Activated gamma-delta T cell treated with anti-CD3 and anti-CD28 coated beads, Interleukin-2, amount 50 U/mL, for 16 hours (primary cell): ENCODE results near the gene PLEKHA1.

ENCODE experiments used
- DNase-seq: peaks from one replicate; pipeline ENCODE4 v3.0.0-alpha.2; 2020; ENCODE audit warnings: low read depth

The PLEKHA1 gene

DNA sequence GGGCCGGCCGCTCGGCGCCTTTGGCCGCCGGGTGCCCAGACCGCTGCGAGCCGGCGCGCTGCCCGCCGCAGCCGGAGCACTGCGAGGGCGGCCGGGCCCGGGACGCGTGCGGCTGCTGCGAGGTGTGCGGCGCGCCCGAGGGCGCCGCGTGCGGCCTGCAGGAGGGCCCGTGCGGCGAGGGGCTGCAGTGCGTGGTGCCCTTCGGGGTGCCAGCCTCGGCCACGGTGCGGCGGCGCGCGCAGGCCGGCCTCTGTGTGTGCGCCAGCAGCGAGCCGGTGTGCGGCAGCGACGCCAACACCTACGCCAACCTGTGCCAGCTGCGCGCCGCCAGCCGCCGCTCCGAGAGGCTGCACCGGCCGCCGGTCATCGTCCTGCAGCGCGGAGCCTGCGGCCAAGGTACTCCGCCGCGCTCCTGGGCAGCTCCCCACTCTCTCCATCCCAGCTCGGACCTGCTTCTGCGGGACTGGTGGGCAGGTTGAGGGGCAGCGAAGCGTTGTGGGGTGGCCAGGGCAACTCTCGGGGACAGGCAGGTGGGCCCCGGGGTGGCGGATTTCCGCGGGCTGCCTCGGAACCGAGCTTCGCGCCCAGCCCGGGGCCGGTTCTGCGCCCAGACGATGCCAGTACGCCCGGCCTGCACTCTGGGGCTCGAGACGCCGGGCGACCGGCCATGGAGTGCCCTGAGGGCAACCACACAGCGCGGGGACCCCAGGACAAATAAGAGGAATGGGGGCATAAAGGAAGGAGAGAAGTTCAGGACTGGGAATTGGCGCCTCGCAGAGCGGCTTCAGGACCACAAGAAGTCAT lies 87.4 kb downstream of the PLEKHA1 start:
- DNase-seq, result no peak

DNA sequence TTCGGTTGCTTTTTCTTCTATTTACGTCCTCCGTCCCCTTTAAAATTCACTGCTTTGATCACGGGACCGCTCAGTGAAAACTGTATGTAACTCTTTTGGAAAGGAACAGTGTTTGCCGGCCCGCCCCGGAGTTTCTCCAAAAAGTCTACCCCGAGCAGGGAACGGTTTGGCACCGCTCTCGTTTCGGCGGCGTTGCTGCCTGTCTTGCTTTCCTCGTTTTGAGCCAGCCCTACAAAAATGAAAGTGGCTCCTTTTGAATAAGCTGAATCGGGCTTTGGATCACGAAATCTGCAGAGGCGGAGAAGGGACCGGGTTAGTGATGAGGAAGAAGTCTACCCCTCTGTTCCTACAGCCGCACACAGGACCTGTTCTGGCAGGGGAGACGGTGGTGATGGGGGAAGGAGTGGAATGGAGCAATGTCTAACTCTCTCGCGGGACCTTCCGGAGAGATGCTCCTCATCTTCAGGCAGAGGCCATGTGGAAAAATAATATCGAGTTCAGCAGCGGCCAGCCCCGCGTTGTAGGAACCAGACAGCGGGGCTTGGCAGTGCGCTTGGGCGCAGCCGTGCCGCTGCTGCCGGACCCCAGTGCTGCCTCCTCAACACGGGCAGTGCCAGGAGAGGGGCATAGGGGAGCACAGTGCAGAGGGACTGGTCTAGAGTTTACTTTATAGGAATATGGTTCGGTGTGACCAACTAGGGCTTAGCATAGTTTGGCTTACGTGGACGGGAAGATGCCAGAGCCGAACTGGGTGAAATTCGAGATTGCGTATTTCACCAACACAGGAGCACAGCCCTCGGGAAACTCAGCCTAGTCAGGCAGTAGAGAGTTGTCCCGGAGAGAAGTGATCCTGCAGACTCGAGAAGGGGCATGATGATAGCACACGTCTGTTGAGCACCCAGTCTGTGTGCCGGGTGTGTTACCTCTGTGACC lies 88.3 kb downstream of the PLEKHA1 start:
- DNase-seq, result no peak

DNA sequence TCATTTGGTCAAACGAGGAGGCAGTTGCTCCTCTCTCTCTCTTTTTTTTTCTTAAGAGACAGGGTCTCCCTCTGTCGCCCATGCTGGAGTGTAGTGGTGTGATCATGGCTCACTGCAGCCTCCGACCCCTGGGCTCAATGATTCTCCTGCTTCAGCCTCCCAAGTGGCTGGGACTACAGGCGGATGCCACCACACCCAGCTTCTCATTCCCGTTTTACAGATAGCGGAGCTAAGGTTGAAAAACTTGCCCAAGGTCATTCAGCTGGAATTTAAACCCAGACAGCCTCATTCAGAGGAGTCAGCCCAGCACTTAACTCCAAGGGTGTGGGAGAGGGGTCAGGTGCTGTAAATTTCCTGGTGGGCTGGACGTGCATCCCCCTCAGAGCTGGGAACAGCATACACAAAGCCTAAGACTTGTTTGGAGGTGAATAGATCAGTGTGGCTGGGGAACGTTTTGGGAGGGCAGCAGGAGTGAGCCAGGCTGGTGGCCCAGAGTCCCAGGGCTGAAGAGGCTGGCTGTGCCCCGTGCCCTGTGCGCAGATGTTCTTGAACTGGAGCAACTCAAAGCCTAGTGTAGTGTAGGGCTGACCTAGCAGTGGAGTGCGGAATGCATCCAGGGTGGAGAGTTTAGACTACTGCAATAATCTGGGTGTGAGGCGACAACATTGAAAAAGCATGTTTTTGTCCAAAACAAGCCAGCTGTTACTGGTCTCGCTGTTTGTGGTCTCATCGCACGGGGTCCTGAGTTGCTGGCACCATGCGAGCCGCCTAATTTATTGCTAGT lies 89.2 kb downstream of the PLEKHA1 start:
- DNase-seq, result no peak

DNA sequence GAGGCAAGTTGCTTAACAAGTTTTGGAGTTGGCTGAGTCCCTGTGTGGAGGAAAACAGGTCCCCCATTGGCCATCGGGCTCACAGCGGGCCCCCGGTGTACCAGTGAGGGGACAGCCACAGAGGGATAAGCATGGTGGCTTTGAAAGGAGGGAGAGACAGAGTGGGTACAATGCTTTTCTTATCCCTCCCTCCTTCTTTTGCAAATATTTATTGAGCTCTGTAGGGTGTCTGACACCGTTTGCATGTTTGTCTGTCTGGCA lies 89.7 kb downstream of the PLEKHA1 start:
- no peak for DNase-seq

DNA sequence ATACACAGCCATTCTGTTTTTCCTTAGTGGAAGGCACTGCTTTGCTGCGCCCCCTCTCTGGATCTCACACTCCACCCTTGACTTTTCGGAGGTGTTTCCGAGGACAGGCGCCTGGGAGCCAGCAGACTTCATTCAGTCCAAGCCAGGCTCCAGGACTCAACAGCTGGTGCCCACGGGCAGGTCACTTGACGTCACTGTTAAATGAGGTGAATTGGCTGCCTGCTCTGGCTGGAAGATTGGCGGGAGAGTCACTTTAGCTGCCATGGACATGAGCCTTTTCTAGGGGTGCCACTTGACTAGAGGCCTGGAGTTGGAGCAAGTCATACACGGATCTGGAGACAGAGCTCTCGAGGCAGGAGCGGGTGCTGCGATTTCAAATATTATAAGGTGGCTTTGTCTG lies 90.1 kb downstream of the PLEKHA1 start:
- DNase-seq, result no peak

DNA sequence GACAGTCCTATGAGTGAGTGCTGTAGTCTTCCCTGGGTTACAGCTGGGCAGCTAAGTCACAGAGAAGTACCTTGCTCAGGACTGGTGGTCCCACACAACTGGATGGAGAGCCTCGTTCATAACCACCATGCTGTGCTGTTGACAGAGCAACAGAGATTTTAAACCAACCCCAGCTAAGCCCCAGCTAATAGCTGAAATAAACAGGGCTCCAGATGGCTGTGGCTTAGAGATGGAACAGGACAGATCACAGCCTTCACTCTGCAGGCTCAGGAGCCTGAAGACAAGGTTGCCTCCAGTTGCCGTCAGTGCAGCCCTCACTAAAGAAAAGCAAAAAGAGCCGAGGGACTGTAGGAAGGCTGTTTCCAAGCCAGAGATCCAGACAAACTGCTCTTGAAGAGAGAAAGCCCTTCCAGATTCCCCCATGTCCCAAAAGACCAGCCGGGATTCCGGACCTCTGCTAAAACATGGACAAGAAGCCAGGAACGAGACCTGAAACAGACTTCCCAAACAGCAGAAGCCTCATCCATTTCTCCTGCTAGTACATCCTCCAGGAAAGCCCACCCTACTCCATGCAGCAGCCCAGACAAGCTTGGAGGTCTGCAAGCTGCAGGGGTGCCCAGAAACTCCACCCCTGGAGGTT lies 91.0 kb downstream of the PLEKHA1 start:
- DNase-seq, result no peak

DNA sequence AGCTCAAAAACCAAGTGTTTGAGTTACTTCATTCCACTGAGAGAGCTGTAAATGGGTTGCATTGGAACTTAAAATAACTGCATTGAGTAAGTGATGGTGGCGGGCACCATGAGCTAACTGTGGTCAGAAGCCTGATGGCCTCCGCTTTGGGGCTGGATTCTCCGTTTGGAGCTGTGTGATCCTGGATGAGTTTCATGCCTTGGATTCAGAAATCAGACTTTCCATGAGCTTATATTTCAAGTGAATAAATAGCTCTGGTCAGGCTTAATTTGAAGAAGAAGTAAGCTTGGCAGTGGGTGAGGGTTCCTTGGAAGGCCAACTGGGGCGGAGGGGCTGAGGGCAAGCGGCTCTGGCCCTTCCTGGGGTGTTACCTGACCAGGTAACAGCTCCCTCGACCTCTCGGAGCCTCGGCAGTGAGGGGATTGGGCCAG lies 92.5 kb downstream of the PLEKHA1 start:
- no peak for DNase-seq

DNA sequence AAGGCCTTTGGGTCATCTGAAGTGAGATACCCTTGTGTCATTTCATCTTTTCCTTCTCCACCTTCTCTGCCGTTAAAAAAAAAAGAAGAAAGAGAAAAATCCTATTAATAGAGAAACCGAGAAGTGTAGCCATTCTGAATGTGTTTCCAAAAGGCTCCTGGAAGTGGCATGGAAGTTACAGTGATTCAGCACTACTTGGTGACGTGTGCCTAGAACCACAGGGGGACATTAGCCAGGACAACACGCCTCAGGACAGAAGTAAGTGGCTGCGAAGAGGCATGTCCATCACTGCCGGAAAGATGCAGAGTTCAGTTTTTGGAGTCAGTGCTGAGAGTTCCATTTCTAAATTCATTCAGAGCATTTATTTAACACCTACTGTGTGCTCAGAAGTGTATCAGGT lies 93.2 kb downstream of the PLEKHA1 start:
- no peak for DNase-seq

DNA sequence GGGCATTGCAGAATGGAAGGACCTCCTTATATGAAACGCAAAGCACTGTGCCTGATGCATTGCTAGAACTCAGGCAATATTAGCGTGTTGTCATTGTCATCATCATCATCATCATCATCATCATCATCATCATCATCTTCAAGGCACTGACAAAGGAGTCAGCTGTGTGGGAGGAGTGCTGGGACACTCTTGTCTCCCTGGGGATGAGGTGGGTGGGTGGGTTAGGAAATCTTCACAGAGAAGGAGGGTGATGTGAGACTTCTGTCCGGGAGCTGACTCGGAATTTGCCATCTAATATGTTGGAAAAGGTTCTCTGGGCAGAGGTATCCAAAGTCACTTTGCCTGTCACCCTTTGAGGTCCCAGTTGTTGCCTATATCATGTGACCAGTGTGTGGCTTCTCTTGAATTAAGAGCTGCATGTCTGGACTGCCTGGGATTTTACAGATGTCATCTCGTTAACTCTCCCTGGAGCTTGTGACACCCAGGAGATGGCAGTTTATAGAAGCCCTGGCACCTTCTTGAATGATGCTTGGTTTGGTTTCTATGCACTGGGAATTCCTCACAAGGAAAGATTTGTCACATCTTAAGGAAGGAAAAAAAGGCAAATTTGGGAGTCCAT lies 93.9 kb downstream of the PLEKHA1 start:
- no peak for DNase-seq

DNA sequence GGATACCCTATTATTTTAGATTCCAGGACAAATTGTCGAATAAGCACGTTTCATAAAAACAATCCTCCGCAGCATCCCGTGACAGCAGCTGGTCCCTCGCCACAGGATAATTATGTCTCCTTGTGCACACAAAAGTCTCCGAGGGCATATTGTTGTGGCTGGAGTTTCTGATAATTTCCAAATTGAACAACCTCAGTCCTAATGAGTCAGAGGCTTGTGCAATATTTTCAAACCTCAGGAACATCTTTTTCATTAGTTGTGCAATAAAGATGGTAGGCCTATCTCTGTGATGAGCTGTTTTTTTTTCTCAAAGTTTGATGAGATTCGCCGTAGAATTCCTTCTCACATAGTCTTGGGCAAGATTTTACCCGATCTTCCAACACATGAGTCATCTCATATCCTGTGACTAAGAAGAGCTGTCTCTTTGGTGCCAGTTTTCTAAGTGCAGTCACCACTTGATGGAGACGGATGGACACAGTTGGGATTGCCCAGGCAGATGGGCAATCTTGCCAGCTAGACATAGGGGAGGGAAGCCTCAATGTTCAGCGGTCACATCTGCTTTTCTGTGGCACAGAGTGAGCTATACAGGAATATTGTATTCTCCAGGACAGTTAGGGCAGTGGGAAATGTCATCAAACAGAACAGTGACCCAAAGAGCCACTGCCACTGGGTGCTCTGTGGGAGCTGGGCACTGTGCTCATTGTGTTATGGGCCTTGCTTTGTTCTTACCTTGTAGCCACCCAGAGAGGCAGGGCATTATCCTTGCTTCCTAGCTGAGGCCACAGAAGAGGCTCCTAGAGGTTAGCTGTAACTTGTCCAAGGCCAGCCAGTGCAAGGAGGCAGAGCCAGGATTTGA lies 94.6 kb downstream of the PLEKHA1 start:
- no peak for DNase-seq

DNA sequence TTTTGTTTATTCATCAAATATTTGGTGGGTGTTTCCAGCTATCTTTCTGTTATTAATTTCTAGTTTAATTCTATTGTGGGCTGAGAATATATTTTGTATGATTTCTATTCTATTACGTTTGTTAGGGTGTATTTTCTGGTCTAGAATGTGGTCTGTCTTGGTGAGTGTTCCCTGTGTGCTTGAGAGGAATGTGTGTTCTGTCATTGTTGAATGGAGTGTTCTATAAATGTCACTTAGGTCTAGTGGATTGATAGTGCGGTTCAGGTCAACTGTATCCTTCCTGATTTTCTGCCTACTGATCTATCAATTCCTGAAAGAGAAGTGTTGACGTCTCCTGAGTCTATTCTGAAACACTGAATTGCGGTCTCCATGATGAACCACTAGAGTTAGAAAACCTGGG lies 95.3 kb downstream of the PLEKHA1 start:
- DNase-seq, result no peak

DNA sequence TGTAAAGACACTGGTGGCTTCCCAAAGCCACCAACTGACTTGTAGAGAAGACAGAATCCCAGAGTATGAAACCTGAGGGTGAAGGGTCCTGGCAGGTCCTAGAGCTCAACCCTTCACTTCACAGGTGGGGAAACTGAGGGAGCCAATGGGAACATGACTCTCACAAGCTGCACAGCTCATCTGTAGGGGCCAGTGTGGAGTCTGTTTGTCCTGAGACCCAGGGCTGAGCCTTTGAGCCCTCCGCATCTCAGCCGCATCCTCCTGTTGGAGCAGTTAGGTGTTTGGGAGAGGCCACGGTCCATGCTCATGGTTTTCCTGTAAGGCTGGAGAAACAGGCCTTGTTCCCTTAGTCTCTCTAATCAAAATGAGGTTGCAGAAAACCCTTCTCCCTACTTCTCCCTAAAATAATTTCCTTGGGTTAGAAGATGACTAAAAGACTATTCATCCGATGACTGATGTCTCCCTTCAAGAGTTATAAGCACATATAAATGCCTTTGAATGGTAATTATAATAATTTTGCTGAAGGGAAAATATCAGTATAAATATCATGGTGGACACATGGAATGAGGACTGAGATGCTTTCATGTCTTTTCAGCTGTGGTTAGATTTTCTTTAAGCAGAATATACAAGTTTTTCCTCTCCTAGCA lies 97.1 kb downstream of the PLEKHA1 start:
- DNase-seq, result no peak

DNA sequence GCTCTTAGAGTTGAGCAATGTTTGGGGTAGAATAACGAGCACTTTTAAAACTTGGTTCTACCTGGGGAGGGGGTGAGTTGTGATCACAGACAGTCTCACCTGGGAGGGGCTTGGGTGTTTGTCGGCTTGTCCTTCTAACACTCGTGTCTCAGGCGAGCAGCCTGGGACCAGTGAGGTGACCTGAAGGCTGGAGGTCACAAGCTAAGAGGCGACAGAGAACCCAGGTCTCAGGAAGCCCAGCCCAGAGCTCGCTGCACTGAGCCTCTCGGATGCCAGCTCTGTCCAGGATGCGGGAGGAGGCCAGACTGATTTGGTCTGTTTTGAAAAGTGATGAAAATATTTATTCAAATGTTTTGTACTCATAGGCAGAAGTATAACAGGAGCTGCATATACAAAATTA lies 98.6 kb downstream of the PLEKHA1 start:
- DNase-seq, result no peak

DNA sequence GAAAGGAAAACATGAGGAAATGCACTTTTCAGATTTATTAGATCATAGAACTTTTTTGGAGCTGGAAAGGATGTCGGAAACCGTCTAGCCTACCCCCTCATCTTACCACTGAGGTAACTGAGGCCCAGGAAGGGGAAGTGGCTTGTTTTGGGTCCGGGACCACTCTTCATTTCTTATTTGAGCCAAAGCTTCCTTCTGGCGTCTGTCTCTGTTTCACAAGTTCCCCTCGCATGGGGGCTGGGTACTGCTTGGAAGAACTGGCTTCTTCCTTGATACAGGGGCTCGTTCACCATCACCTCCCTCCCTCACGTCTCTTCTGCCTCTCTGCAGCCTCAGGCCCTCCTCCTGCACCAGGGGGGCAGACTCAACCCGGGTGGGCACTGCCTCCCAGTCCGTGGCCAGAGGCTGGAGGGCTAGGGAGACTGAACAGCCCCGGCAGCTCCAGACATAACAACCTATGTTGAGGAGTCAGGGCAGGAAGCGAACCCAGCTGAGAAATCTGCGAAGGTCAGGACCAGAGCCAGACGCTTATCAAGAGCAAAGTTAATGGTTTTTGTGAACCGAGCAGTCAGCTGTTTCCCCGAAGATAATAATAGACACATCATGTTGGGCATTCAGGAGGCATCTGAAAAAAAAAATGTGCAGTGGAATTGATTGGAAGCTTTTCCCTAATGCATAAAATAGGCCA lies 99.8 kb downstream of the PLEKHA1 start:
- no peak for DNase-seq

DNA sequence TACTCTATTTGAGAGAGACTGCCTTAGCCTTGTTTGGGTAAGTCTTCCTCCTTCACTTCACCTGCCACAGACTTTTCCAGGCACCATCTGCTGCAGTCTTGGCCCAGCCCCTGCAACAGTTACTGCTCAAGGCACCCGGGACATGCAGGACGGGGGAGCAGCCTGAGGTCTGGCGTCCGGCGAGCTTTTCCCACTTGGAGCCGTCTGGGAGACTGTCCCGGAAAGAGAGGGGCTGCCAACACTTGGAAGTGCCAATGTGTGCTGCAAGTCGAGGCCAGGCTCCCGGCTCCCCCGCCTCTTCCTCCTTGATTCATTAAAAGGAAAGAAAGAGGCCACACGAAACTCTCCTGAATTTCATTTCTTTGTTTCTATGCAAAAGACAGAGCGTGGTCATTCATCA lies 100.6 kb downstream of the PLEKHA1 start:
- no peak for DNase-seq

DNA sequence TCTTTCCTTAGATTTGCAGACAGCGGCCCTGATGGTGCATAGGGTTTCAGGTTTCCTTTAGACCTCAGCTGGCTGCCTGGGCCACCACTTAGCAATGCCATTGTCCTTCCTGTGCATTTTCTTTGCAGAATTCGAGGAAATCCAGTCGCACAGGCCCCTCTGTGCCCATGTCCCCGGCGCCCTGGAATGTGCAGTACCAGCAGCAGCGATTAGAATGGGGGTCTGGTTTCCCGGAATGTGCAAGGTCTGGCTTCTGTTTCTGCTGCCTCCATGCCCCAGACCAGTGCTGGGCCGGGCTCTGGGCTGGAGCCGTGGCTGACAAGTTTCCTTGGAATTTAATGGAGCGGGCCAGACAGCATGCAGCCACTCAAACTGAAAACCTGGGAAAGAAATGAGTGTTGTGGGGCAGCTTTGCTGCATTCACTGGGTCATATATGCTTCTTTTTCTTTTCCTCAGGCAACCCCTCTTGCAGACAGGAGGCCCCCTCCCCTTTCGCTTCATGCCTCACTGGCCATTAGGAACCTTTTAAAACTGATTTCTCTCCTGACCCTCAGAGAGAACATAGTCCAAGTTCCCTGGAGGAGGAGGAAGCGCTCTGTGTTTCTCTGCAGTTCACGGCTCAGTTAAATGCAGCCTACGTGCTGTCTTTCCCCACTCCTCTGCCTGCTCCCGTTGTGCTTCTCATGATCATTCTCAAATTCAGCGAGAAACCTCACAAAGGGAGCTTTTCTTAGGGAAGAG lies 101.3 kb downstream of the PLEKHA1 start:
- DNase-seq, result no peak

DNA sequence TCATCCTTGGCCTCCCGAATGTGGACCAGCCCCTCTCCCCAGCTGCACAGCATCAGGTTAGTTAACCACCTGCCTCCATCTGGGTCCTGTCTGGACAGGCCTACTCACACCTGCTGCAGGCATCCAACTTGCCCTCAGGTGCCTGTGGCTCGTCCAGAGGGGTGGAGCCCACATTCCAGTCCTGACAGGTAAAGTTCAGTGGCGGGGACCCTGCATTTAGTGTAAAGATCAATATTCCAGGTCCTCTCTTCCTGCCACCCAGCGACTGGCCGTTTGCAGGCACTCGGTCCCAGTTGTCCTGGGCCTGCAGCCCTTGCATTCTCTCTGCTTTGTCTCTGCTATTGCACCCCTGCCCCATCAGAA lies 101.8 kb downstream of the PLEKHA1 start:
- DNase-seq, result no peak

DNA sequence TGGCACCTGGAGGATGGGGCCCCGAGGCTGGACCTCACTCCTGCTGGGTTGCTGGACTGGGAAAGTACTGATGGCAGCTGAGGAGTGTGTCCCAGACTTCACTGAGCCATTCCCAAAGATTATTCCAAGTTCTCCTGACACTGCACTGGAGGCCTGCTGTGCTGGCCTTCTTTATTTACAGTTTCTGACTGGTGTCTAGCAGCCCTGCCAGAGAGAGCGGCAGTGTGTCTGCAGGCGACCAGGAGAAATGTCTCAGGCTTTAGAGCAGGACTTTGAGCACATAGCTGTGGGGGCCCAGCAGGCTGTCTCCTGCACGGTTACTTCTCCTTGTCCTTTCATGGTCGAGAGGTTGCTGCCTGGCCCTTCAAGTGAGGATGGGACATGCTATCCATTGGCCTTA lies 102.9 kb downstream of the PLEKHA1 start:
- DNase-seq, result no peak

DNA sequence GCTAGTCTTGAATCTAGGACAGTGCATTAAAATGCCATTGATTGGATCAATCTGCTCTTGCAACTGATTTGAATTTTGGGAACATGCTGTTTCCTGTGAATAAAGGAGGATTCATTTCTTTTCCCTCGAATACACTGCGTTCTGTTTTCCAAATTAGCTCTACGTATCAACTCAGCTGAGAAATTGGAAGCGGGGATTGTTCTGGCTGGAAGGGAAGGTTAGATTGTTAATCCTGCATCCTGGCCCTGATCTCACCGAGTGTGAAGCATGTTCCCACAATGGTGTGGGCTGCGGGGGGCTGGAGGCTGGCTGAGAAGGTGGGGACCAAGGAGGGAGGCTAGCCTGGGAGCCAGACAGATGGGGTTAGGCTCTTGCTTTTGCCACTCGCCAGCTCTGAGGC lies 104.5 kb downstream of the PLEKHA1 start:
- DNase-seq, result no peak
